ENCODE results near the gene ACTR2. TPM values are rescaled to one million over a fixed set of nuclear protein-coding genes. Genes with fewer than 3 reads are reported as not detected.
"Not testable (repeated sequence)": the region's sequence is repeated elsewhere in the genome, so short reads cannot be mapped to it uniquely, and the experiment has no call there.

Gene ACTR2
- total RNA-seq, 2 donors from 2014 or later, result 75.9 to 131 TPM

GRCh38 chr2:65252640-65253039, 25.0 kb downstream of the ACTR2 start:
- TF ChIP-seq, protein P1, sequence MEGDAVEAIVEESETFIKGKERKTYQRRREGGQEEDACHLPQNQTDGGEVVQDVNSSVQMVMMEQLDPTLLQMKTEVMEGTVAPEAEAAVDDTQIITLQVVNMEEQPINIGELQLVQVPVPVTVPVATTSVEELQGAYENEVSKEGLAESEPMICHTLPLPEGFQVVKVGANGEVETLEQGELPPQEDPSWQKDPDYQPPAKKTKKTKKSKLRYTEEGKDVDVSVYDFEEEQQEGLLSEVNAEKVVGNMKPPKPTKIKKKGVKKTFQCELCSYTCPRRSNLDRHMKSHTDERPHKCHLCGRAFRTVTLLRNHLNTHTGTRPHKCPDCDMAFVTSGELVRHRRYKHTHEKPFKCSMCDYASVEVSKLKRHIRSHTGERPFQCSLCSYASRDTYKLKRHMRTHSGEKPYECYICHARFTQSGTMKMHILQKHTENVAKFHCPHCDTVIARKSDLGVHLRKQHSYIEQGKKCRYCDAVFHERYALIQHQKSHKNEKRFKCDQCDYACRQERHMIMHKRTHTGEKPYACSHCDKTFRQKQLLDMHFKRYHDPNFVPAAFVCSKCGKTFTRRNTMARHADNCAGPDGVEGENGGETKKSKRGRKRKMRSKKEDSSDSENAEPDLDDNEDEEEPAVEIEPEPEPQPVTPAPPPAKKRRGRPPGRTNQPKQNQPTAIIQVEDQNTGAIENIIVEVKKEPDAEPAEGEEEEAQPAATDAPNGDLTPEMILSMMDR (IDR thresholded peaks at IDR 0.05), result no peak
- ATAC-seq (ENCODE audit: insufficient number of reproducible peaks, low FRiP score, low read depth), result no peak
- H3K36me3 ChIP-seq, result peaks cover 9% of the 10 kb centered on the region
- no peak overlapping the region for H3K27ac ChIP-seq
- DNase-seq (ENCODE audit: low spot score), result no peak
- no peaks in the 10 kb centered on the region for H3K4me1 ChIP-seq (ENCODE audit: control insufficient read depth in 1 of 2, low read depth in 2 of 2)
- no peaks in the 10 kb centered on the region for H3K27me3 ChIP-seq (replicated peaks; ENCODE audit: insufficient read depth)
- H3K9me3 ChIP-seq, result no peaks in the 10 kb centered on the region
- H3K4me3 ChIP-seq, result no peak overlapping the region

GRCh38 chr2:65255356-65255755, 27.7 kb downstream of the ACTR2 start:
- no peaks in the 10 kb centered on the region for H3K27me3 ChIP-seq (replicated peaks; ENCODE audit: insufficient read depth)
- TF ChIP-seq, protein P1 (IDR thresholded peaks at IDR 0.05), result no peak
- ATAC-seq (ENCODE audit: insufficient number of reproducible peaks, low FRiP score, low read depth), result no peak
- DNase-seq (ENCODE audit: low spot score), result no peak
- H3K9me3 ChIP-seq, result no peaks in the 10 kb centered on the region
- peaks cover 9% of the 10 kb centered on the region for H3K36me3 ChIP-seq
- no peak overlapping the region for H3K27ac ChIP-seq
- no peak overlapping the region for H3K4me3 ChIP-seq
- H3K4me1 ChIP-seq (ENCODE audit: control insufficient read depth in 1 of 2, low read depth in 2 of 2), result no peaks in the 10 kb centered on the region

DNA sequence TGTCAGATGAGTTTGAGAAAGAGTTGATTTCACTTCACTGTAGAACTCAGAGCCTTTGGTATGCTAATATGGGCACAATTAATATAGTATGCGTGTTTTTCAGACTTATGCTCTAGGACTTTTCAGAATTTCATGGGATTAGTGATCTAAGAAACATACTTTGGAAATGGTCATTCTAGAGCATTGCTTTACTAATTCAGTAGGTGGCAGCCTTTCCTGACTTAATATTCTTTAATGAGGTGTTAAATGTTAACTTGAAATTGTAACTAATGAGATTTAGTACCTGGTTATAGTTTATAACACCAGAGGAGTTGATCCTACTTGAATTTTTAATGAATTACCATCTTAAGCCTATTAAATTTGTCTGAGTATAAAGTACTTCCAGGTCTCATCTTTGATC, 28.4 kb downstream of the ACTR2 start:
- Histone ChIP-seq H3K4me1 (ENCODE audit: control insufficient read depth in 1 of 2, low read depth in 2 of 2) (no peaks in the 10 kb centered on the region), H3K27me3 (replicated peaks; ENCODE audit: insufficient read depth) (no peaks in the 10 kb centered on the region), H3K4me3 (no peak overlapping the region), H3K27ac (no peak overlapping the region), H3K36me3 (peaks cover 9% of the 10 kb centered on the region), H3K9me3 (no peaks in the 10 kb centered on the region)
- no peak for ATAC-seq (ENCODE audit: insufficient number of reproducible peaks, low FRiP score, low read depth)
- DNase-seq (ENCODE audit: low spot score), result no peak
- TF ChIP-seq, protein P1 (IDR thresholded peaks at IDR 0.05), result no peak

DNA sequence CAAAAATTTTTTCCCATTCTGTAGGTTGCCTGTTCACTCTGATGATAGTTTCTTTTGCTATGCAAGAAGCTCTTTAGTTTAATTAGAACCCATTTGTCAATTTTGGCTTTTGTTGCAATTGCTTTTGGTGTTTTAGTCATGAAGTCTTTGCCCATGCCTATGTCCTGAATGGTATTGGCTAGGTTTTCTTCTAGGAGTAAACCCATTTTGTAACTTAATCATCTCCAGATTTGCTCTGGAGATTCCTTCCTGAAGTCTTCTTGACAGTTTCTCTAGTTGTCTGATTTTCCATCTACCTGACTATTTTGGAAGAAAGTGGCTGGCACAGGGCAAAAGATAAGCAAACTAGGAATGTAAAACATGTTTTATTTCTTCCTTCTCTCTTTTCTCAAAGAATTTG, 30.2 kb downstream of the ACTR2 start:
- H3K9me3 ChIP-seq; H3K36me3 ChIP-seq; DNase-seq (ENCODE audit: low spot score); ATAC-seq (ENCODE audit: insufficient number of reproducible peaks, low FRiP score, low read depth); H3K4me3 ChIP-seq; H3K27me3 ChIP-seq (replicated peaks; ENCODE audit: insufficient read depth); H3K4me1 ChIP-seq (ENCODE audit: control insufficient read depth in 1 of 2, low read depth in 2 of 2); H3K27ac ChIP-seq: not testable (repeated sequence)

- TF ChIP-seq, protein P1 (IDR thresholded peaks at IDR 0.05), result no peak
- Histone ChIP-seq H3K9me3 (no peaks in the 10 kb centered on the region), H3K27me3 (replicated peaks; ENCODE audit: insufficient read depth) (no peaks in the 10 kb centered on the region), H3K27ac (no peak overlapping the region), H3K36me3 (no peaks in the 10 kb centered on the region), H3K4me3 (no peak overlapping the region), H3K4me1 (ENCODE audit: control insufficient read depth in 1 of 2, low read depth in 2 of 2) (peaks cover 0 to under 1% of the 10 kb centered on the region in 2 donors)
- DNase-seq (ENCODE audit: low spot score), result no peak
- ATAC-seq (ENCODE audit: insufficient number of reproducible peaks, low FRiP score, low read depth), result no peak
Observed at GRCh38 chr2:65261676-65262075, 34.0 kb downstream of the ACTR2 start.

- DNase-seq (ENCODE audit: low spot score), result no peak
- Histone ChIP-seq H3K4me3 (no peak overlapping the region), H3K27me3 (replicated peaks; ENCODE audit: insufficient read depth) (no peaks in the 10 kb centered on the region), H3K36me3 (no peaks in the 10 kb centered on the region), H3K27ac (no peak overlapping the region), H3K4me1 (ENCODE audit: control insufficient read depth in 1 of 2, low read depth in 2 of 2) (peaks cover 0 to 8% of the 10 kb centered on the region in 2 donors), H3K9me3 (no peaks in the 10 kb centered on the region)
- ATAC-seq (ENCODE audit: insufficient number of reproducible peaks, low FRiP score, low read depth), result no peak
- TF ChIP-seq, protein P1 (IDR thresholded peaks at IDR 0.05), result no peak
Observed at GRCh38 chr2:65263262-65263661, 35.6 kb downstream of the ACTR2 start.
